Activated CD4-positive, alpha-beta T cell treated with anti-CD3 and anti-CD28 coated beads, Interleukin-2, amount 50 U/mL, for 24 hours (primary cell): ENCODE data around the gene TRPM8.
"Not testable (repeated sequence)": the region's sequence is repeated elsewhere in the genome, so short reads cannot be mapped to it uniquely, and the experiment has no call there.

Source experiments
- DNase-seq, 2 donors: peaks; one replicate each; pipeline ENCODE4 v3.0.0-alpha.2; 2020; ENCODE audit warnings: low read depth in 1 of 2, low spot score in 1 of 2

TRPM8 gene

GRCh38 chr2:233917116-233917515 is at the start of gene TRPM8:
TSS of gene TRPM8 (plus strand) at chr2:233917373. CDS start at chr2:233926538, 9,165 bp downstream.
- DNase-seq, result no peak

- DNase-seq, result peak; percentile 28 to 41
Measured at GRCh38 chr2:233867993-233868532, 49.1 kb upstream of the TRPM8 start, which contains the start of gene MSL3B. TSS of gene MSL3B (minus strand) at chr2:233868386.

GRCh38 chr2:233871432-233871831 is 45.7 kb upstream of the TRPM8 start:
- DNase-seq, result no peak

GRCh38 chr2:233872125-233872524 is 45.0 kb upstream of the TRPM8 start:
- DNase-seq, result not testable (repeated sequence)

GRCh38 chr2:233882353-233882752 is 34.8 kb upstream of the TRPM8 start:
- no peak for DNase-seq

- DNase-seq, result no peak
Measured at GRCh38 chr2:233892793-233893192, 24.4 kb upstream of the TRPM8 start.

GRCh38 chr2:233896253-233896652 is 20.9 kb upstream of the TRPM8 start:
- not testable (repeated sequence) for DNase-seq

- no peak for DNase-seq
Measured at GRCh38 chr2:233901367-233901766, 15.8 kb upstream of the TRPM8 start.

GRCh38 chr2:233901884-233902283 is 15.3 kb upstream of the TRPM8 start:
- DNase-seq, result no peak

- DNase-seq, result no peak
Measured at GRCh38 chr2:233905945-233906344, 11.2 kb upstream of the TRPM8 start.

GRCh38 chr2:233907627-233908026 is 9.5 kb upstream of the TRPM8 start:
- no peak for DNase-seq

- peak in 1 of 2 donors; percentile 2 for DNase-seq
Measured at GRCh38 chr2:233912691-233913423, 4.3 kb upstream of the TRPM8 start.

- no peak for DNase-seq
Measured at GRCh38 chr2:233915128-233915527, 2.0 kb upstream of the TRPM8 start.

GRCh38 chr2:233919319-233919718 is 2.1 kb downstream of the TRPM8 start:
- no peak for DNase-seq

- no peak for DNase-seq
Measured at GRCh38 chr2:233919938-233920337, 2.8 kb downstream of the TRPM8 start.

GRCh38 chr2:233922471-233922870 is 5.3 kb downstream of the TRPM8 start:
- DNase-seq, result no peak

GRCh38 chr2:233925402-233925801 is 8.2 kb downstream of the TRPM8 start:
- no peak for DNase-seq

GRCh38 chr2:233926806-233927205 is 9.6 kb downstream of the TRPM8 start:
- DNase-seq, result no peak

GRCh38 chr2:233928594-233929351 is 11.6 kb downstream of the TRPM8 start:
- no peak for DNase-seq

- DNase-seq, result no peak
Measured at GRCh38 chr2:233929352-233930022, 12.3 kb downstream of the TRPM8 start.

- DNase-seq, result no peak
Measured at GRCh38 chr2:233934524-233934923, 17.4 kb downstream of the TRPM8 start.

GRCh38 chr2:233935426-233935825 is 18.3 kb downstream of the TRPM8 start:
- DNase-seq, result no peak
